ENCODE data around the gene VIPAS39.

DNA sequence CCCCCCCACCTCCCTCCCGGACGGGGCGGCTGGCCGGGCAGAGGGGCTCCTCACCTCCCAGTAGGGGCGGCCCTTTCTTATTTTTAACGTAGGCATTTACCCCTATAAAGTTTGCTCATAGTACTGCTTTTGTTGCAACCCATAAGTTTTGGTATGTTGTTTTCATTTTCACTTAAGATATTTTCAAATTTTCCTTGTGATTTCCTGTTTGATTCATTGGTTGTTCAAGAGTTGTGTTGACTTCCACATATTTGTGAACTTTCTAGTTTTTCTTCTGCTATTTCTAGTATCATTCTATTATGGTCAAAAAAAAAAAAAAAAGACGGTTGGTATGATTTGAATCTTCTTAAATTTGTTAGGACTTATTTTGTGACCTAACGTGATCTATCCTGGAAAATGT lies 40.6 kb downstream of the VIPAS39 start:
- TF ChIP-seq, protein P1, sequence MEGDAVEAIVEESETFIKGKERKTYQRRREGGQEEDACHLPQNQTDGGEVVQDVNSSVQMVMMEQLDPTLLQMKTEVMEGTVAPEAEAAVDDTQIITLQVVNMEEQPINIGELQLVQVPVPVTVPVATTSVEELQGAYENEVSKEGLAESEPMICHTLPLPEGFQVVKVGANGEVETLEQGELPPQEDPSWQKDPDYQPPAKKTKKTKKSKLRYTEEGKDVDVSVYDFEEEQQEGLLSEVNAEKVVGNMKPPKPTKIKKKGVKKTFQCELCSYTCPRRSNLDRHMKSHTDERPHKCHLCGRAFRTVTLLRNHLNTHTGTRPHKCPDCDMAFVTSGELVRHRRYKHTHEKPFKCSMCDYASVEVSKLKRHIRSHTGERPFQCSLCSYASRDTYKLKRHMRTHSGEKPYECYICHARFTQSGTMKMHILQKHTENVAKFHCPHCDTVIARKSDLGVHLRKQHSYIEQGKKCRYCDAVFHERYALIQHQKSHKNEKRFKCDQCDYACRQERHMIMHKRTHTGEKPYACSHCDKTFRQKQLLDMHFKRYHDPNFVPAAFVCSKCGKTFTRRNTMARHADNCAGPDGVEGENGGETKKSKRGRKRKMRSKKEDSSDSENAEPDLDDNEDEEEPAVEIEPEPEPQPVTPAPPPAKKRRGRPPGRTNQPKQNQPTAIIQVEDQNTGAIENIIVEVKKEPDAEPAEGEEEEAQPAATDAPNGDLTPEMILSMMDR (IDR thresholded peaks at IDR 0.05; ENCODE audit: insufficient read depth, low read length, poor library complexity, severe bottlenecking), result no peak
- TF ChIP-seq EZH2phosphoT487 (conservative IDR thresholded peaks at IDR 0.05; ENCODE audit: low read length), result no peak

Data from SU-DHL-6 (cell line).